Stimulated activated CD4-positive, alpha-beta T cell treated with anti-CD3 and anti-CD28 coated beads, Interleukin-2, amount 100 ng/mL, for 48 hours (primary cell): ENCODE results near the gene DYNLRB1.
"Not testable (repeated sequence)": the region's sequence is repeated elsewhere in the genome, so short reads cannot be mapped to it uniquely, and the experiment has no call there.

ENCODE experiments used
- DNase-seq, 2 donors: peaks; one replicate each; pipeline ENCODE4 v3.0.0-alpha.2; 2020

The DYNLRB1 gene

DNA sequence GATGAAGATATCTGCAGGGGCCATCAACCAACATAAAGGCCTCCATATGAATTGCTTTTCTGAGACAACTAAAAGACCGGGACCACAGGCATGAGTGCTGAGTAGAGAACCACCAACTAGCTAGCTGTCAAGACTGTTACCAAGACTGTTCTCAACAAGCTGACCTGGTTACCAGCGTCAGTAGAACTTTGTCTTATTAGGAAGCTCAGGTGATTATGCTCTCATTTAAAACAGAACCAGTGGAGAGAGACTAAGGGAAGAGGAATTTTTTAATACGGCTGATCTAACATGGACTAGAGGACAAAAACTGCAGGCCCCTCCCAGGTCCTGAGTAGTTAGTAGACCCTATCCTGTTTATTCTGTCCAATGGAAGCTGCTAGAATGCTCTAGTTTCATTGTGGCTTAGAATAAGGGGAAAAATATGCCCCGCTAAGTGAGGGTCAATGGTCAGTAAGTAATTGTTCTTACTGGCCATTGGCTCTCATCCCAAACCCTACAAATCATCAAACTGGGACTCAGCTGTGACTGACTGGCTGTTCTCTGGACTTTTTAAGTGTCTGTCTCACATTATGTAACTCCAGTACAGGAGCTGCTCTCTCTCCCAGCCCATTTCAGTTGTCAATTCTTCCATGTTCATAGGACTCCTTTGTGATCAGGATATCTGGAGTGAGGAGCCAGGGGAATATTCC is 3.8 kb upstream of the DYNLRB1 start:
- DNase-seq = no peak

DNA sequence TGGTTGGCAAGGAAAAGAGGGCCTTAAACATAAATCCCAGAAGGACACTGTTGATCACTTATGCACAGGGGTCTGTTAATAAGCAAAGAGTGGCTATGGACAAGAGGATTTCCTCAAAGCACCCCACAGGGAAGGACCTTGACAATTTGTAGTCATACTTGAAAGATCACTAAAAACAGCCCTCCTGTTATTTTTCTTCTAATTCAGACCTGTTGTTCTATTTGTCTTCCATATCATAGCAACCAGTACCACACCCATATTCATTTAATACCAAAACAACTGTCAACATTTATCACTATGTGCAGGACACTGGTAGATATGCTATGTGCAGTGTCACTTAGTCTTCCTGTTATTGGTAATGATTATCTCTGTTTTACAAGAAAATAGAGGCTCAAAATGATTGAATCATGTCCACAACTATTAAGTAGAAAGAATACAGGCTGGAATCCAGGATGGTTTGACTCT is 3.2 kb upstream of the DYNLRB1 start:
- DNase-seq = no peak

DNA sequence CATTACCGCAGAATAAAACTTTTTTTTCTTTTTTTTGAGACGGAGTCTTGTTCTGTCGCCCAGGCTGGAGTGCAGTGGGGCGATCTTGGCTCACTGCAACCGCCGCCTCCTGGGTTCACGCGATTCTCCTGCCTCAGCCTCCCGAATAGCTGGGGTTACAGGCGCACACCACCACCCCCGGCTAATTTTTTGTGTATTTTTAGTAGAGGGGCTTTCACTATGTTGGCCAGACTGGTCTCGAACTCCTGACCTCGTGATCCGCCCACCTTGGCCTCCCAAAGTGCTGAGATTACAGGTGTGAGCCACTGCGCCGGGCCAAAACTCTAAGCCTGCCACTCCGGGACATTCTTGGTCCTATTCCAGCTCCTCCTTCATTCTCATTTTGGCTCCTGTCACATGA is 2.2 kb upstream of the DYNLRB1 start:
- DNase-seq = not testable (repeated sequence)

DNA sequence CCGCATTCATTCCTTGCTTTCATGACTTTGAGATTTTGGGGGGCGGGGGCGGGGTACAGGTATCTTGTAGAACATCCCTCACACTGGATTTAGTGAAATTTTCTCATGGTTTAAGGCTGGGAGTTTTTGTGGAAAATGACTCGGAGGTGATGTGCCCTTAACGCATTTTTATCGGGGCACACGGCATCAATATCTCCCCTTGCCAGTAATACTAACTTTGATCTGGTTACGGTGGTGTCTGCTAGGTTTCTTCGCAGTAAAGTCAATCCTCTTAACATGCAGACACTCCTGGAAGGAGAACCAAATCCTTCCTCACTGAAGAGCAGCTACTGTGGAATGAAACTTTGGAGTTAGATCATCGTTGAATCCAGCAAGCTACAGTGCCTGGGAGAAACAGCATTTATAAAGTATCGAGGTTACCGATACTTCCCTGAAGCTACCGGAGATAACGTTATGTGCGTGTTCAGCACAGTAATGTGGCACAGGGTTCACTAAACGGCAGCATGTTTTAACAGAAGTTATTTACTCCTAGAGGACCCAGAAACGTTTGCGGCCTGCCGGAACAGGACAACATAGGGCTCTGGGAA is 1.2 kb upstream of the DYNLRB1 start:
- no peak for DNase-seq

DNA sequence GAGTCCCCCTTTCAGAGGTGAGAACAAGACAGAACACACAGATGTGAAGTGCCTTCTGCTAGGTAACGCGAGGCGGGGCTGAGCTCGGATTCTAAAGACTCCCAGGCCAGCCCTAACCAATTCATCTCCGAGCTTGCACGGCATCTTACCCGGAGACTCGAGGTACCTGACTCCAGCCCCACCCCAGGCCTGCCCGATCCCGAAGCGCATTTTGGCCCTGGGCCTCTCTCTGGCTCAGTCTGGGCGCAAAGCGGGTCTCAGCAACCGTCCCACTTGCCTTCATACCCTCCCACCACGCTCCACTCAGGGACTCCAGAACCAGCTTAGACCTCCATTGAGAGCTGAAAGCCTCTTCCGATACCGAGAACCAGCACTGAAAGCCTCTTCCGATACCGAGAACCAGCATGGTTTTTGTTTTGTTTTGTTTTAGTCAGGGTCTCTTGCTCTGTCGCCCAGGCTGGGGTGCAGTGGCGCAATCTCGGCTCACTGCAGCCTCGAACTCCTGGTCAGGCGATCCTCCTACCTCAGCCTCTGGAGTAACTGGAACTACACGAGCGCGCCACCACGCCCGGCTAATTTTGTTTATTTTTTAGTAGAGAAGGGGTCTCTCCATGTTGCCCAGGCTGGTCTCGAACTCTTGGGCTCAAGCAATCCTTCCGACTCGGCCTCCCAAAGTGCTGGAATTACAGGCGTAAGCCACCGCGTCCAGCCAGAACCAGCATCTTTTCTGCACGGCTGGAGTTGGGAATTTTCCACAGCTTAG is 557 bp upstream of the DYNLRB1 start:
- peak; percentile 46 to 56 for DNase-seq

DNA sequence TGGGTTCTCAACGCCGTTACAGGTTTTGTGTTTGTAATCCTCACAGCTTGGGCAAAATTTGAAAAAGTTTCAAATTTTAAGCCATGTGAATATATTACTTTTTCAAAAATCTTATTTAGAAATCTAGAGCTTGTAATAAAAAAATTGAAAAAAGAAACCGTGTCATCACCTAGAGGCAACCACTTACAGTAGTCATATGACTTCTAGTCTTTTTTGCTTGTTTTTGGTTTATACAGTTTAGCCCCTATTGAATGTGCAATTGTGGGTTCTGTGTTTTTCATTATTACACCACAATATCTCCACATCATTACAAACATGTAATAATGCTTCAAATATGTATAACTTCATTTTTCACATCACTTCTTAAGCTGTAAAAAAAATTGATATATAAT is 888 bp downstream of the DYNLRB1 start:
- DNase-seq = no peak

DNA sequence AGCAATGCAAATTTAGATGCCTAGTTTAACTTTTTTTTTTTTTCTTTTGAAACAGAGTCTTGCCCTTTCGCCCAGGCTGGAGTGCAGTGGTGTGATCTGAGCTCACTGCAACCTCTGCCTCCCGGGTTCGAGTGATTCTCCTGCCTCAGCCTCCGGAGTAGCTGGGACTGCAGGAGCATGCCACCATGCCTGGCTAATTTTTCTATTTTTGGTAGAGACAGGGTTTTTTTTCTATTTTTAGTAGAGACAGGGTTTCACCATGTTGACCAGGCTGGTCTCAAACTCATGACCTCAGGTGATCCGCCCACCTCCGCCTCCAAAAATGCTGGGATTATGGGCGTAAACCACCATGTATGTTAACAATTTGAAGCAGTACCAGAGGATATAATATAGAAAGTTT is 2.6 kb downstream of the DYNLRB1 start:
- DNase-seq = not testable (repeated sequence)

DNA sequence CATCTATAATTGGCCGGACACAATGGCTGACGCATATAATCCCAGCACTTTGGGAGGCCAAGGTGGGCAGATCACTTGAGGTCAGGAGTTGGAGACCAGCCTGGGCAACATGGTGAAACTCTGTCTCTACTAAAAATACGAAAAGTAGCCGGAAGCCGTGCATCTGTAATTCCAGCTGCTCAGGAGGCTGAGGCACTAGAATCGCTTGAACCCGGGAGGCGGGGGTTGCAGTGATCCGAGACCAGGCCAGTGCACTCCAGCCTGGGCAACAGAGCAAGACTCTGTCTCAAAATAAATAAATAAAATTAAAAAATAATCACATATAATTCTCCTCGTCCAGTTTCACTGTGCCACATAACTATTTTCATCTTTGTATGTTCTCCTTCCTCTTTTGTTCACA is 3.6 kb downstream of the DYNLRB1 start:
- DNase-seq = not testable (repeated sequence)

DNA sequence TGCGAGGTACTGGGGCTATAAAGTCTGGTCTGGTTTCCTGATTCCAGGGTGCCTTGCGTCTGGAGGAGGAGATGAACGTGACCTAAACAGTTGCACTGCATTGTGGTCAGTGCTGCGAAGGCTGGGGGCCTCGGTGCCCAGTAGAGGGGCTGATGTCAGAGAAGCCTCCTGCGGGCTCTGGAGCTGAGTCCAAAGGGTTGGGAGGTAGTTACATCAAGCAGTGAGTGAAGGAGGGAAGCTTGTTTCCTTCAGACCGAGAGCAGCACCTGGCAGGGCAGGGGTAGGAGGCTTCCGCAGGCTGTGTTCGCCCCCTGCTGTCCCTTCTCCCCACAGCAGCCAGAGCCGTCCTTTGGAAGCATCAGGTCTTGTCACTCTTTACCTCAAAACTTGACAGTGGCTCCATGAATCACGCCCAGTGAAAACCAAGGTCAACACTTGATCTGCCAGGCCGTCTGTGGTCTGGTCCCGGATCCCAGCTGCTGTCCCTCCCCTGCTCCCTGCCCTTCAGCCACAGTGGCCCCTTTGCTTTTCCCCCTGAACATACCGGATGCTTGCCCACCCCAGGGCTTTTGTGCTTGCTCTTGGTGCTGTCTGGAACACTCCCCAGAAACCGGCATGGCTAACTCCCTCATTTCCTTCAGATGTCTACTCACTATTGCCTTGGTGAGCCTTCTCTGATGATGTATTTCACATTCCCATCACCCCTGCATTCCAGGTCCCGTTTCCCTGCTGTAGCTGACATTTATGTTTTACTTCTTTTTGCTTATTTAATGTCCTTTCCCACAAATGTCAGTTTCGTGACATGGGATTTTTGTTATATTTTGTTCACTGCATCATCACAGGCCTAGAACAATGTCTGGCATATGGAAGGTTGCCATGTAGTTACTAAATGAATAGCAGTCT is 7.0 kb downstream of the DYNLRB1 start:
- peak; percentile 27 to 32 for DNase-seq

DNA sequence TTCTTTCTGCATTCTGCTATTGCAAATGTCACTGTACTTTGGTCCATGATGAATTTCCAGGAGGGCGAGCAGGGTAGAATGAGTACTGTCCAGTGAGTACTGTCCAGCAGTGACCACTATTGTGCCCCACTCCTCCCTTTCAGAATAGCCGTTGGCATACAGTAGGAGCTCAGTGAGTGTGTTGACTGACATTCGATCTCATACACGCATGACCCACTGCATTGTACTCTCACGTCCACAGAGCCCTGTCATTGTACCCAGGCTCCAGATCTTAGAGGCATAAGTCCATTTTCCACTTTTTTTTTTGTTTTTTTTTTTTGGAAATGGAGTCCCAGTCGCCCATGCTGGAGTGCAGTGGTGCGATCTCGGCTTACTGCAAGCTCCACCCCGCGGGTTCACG is 8.2 kb downstream of the DYNLRB1 start:
- DNase-seq = no peak

DNA sequence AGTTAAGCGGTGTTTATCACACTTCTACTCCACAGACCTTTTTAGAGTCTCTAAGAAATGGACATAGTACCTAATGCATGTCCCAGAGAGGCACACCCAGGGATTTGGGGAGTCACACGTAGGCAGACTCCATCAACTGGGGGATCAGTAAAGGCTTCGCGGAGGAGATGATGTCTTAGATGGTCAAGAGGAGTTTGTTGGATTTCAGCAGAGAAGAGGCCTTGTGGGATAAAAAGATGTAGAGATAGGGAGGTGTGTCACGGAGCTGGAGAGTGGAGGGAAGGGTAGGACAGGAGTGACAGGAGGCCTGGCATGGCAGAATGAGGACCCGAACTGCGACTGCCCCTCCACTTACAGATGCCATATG is 9.1 kb downstream of the DYNLRB1 start:
- no peak for DNase-seq

DNA sequence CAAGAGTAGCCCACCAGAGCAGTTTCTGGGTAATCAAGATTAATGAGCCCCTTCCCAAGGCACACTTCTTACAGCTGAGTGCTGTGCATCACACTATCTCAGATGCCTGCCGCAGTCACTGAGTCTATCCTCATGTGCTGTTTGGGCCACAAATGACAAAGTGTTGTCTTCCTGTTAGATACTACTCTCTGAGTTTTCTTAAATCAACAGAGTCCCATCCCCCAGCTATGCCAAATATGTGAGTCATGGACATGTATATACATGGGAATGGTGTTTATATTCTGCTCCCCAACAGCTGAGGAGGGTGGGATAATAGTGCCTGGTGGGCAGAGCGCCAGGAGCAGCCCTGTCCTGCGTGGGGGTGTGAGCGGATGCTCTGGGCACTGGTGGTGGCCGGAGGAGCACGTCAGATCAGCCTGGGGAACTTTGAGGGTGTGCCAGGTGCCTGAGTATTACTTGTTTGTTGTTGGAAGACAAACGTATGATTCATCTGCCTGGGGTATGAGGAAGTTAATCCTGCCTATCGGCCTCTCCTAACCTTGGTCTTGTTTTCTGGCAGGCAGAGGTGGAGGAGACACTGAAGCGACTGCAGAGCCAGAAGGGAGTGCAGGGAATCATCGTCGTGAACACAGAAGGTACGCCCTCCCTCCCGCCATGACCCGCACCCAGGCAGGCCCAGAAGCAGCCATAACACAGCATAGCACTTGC is 9.6 kb downstream of the DYNLRB1 start:
- DNase-seq = no peak

DNA sequence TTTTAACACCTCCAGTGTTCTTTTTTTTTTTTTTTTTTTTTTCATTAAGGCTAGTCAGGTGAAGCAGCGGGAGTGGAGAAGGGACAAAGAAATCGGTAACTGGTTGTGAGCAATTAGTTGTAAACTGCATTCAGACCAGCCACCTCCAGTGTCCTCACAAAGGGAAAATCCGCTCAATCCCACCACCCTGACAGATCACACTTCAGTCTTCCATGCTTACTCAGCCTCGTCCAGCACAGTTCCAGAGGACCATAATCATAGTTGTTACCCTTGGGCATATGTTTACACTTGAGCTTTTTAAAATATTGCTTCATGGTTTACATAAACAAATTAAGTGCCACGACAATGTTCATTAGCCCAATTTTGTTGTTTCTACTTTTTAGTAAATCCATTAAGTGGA is 10.2 kb downstream of the DYNLRB1 start:
- no peak for DNase-seq

DNA sequence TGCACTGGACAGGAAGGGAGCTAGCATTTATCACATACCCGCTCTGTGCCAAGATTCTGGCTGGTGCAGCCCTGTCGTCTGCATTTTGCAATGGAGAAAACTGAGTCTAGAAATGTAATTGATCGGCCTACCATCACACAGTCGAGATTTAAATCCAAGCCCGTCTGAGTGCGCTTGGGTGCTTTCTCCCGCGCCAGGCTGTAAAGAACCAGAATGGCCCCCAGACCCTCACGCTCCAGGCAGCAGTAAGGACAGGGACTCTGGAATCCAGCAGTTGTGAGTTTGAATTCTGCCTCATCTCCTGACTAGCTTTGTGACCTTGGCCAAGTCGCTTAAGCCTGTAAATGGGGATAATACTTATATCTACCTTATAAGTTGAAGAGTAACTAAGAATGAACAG is 10.8 kb downstream of the DYNLRB1 start:
- no peak for DNase-seq

DNA sequence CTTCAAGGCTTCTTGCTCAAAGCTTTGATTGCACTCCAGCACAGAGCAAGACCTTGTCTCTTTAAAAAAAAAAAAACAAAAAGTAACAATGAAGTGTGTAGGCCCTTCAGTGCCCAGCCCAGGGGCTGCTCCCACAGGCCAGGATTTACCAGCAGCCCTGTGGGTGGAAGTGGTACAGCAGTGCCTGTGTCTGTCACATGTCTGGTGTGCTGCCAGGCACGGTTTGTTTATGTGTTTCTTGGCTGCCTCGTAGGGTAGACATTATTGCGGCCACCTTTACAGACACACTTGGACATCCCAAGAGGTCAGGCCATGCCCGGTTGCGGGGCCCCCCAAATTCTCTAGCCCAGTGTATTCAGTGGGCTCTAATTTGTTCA is 12.7 kb downstream of the DYNLRB1 start:
- no peak for DNase-seq

DNA sequence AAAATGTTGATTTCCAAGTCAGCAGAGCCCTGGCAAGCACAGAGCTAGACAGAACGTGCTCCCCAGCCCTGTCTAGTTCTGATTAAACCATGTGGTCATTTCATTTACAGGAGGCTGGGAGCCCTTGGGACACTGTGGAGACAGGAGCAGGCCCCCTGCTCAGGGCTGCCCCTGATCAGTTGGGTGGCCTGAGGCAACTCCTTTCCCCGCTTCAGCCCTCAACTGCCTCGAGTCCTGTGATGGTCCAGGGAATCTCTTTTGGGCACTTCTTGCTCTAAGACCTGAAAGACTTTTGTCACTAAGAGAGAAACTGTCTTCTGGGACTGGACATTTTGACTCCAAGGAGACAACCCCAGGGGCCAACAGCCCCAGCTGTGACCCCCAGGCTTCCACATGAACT is 13.5 kb downstream of the DYNLRB1 start:
- no peak for DNase-seq

DNA sequence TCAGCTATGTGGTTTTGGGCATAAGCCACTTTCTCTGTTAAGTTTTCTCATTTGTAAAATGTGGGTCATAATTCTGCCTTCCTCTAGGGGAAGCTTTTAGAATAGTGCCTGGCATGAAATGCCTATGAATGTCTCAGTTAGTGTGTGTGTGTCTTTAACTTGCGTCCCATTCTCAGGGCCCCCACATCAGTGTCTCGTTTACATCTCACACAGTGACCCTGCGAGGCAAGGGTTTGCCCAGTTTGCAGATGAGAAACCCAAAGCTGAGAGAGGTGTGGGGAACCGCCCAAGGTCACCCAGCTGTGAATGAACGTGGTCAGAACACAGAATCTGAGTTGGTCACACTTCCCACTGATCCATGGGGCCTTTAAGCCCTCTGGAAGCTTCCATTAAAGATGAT is 14.1 kb downstream of the DYNLRB1 start:
- DNase-seq = no peak

DNA sequence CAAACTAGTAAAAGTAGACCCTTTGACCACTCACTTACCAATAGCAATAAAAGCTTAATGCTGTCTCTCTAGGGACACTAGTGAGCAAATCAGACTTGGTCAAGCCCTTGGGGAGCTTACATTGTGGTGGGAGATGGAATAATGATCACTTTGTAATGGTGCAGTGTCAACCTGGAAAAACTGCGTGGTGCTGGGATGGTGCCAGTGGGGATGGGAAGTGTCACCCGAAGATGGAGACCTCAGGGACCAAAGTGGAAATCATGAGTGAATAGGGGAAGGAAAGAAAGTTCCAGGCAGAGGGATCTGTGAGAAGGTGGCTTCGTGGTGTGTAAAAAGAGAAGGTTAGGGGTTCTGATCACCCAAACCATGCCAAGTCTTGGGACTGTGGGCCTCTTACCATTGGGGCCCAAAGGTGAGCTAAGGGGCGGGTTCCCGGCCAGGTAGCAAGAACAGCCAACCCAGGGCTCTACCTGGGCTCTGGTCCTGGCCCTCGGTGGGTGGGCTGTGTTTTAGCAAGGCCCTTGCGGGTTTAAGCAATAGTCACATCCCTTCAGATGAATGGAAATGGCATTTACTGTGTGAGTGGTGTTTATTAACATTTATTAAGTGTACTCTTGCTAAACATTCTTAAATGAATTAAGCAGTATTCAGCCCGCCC is 15.5 kb downstream of the DYNLRB1 start:
- no peak for DNase-seq

DNA sequence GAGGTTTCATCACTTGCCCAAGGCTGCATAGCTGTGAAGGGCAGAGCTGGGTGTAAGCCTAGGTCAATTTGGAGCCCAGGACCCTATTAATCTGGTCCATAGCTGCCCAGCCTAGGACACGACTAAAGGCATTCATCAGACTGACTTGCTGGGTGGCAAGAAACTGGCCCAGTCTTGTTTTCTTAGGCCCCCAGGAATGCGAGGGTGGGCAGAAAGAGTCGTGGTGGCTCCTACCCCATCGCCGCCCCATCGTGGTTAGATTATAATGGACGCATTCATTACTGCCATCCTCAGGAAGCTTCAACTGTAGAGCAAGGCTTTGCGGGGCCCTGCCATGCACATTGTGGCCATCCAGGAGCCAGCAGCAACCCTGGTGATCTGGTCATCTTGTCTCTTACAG is 16.1 kb downstream of the DYNLRB1 start:
- no peak for DNase-seq

DNA sequence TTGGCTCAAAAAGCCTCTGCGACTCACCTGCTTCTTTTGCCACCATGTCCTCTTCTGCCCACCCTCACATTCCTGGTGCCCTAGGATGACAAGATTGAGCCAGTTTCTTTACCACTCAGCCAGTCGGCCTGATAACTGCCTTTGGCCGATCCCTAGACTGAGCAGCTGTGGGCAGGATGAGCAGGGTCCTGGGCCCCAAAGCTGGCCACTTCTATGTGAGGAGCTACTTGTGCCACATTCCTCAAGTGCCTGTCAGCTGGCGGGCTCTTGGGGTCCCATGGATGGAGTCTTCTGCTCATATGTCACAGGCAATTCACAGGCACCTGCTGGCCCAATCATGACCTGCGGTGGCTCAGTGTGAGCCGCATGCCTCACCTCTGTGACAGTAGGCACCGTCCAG is 16.5 kb downstream of the DYNLRB1 start:
- no peak for DNase-seq

DNA sequence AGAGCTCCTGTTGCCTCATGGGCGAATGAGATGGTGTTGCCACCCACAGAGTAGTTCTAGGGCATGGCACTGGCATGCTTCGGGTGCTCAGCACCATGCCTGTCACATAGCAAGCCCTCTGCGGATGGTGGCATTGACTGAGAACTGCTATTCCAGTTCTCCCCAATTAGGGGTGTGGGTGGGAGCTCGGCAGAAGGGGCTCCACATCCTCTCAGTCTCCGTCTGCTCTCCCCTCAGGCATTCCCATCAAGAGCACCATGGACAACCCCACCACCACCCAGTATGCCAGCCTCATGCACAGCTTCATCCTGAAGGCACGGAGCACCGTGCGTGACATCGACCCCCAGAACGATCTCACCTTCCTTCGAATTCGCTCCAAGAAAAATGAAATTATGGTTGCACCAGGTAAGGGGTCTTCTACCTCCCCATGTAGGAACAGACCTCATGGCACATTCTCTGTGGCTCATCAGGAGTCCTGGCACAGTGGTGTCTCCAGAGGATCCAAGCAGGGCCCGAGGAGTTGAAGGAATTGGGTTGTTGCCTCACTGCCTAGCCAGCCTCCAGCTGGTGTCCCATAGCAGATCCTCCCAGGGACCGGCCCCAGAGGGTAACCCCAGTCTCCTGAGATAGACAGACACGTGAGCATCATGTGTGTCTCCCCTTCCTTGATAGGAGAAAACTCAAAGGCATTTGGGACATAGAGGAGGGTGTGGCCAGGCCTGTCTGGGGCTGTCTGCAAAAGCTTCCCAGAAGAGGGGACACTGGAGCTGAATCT is 18.4 kb downstream of the DYNLRB1 start:
- no peak for DNase-seq
